GM19099 (cell line): Measurements from ENCODE around the gene ZNF518B.

Experiments used
- POLR2A ChIP-seq: IDR thresholded peaks from 3 replicates; pipeline ENCODE4 v1.6.1; 2011; ENCODE audit warnings: low read depth; ENCODE audit not compliant: insufficient read length; ENCODE audit errors: extremely low read depth

The ZNF518B gene, protein sequence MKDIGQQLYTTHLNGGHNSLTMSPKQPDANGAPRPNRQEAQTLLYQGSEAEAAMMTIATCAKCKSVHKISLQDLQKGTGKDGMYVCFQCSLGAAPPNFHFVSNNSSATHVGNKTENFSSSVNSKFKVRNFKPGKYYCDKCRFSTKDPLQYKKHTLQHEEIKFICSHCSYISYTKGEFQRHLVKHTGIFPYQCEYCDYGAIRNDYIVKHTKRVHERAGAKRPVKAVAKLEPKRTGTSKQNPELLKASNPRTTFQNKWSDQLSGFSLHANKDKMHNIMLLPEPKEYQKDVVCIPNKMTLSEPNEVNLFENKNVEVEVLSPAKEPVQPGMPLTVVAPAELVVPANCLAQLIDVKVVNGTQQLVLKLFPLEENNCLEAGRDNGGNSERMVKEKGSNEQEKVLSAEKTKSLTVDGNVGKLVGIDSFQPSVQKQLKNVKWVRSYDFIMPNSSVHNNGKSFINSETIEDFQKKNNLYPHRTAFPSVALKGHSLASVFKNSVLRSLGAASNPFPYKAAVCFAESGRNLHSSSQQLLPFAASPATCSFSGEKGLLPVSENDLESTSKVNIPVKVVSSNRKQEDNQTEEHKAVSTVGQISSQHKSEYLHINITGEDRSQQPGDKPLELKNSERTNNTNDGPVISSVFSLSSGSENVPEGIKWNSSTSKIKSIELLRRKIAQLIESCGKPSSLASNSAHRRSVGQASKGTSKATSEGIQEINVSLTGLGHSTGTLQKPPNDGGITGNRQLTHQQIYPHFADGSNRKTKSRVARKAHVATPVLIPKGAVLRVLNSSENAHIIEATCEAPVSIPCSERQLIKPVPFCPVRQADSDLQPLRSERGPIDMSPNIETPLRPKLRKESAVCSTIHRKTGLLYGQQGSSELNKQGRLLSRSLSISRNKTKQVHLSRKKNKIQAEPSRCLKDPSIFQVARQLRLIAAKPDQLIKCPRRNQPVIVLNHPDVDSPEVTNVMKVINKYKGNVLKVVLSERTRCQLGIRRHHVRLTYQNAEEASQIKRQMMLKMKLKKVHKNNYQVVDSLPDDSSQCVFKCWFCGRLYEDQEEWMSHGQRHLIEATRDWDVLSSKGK

GRCh38 chr4:10457255-10457801, at the start of gene ZNF518B:
ZNF518B (minus strand) TSS chr4:10457426; CDS start chr4:10446328, 11,098 bp downstream.
- peak; percentile 61 for TF ChIP-seq POLR2A

- no peak for TF ChIP-seq POLR2A
Observed at GRCh38 chr4:10506077-10506476, 48.9 kb upstream of the ZNF518B start.

DNA sequence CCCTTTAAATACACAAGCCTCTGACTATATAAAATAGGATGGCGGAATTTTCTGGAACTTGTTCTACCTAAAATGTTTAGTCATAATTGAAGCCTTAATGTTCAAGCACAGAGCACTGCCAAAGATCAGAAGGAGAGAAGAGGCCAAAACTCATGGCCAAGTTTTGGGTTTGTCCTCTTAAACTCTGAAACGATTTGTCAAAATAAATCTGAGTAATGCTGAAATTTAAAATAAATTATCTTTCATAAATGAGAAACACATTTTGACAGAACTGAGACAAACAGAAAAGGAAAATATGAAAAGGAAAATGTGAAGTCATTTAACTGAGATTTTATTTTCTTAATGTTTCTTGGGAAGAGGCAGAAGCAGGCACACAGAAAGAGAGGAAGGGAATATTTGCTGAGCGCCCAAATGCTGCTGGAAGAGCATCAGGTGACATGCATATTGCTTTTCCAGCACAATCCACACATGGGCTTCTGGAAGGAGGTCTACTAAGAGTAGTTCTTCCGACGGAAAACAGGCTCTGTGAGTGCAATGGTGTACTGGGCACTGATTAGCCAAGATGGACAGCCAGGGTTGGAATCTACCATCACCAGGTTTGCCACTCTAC, 47.4 kb upstream of the ZNF518B start:
- TF ChIP-seq POLR2A = no peak

- TF ChIP-seq POLR2A = no peak
Observed at GRCh38 chr4:10502717-10503116, 45.5 kb upstream of the ZNF518B start.

DNA sequence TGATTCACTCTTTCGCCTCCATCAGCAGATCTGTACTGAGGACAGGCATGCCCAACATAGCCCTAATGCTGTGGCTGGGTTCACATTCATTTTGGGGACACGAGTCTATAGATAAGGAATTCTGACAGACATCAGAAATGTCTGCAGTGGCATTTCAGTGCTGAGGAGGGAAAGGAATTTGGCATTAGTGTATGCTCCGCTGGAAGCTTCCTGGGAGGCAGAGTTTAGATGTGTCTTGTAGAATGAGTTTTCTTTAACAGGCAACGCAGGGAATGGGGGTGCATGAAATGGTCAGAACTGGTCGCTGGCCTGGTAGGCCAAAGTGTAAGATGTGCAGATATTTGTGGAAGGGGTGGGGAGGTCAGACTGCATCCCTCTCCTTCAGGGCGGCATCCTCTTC, 43.5 kb upstream of the ZNF518B start:
- no peak for TF ChIP-seq POLR2A

DNA sequence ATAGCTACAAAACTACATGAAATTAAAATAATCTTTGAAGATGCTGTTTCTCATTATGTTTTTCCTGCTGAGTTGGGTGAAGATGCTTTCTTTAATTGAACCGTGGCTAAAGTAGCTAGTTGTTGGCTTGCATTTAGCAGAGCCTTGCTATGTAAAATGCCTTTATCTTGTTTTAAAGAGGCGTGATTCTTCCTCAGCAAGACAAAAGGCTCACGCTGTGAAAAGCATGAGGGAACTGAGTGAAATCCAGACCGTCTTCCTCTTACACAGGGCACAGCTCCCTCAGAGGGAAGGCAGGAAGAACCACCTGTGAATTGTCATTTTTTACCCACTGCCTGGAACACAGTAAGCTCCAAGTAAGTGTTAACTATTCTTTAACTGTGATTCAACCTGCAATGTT, 39.0 kb upstream of the ZNF518B start:
- no peak for TF ChIP-seq POLR2A

DNA sequence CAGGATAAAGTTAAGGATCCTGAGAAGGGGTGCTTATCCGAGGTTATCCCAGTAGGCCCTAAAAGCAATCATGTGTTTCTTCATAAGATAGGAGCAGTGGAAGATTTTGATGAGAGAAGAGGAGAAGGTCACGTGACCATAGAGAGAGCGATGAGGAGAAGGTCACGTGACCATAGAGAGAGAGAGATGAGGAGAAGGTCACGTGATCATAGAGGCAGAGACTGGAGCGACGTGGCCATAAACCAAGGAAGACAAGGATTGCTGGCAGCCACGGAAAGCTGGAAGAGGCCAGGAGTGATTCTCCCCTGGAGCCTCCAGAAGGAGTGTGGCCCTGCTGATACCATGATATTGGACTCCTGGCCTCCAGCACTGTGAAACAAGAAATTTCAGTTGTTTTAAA, 38.4 kb upstream of the ZNF518B start:
- no peak for TF ChIP-seq POLR2A

DNA sequence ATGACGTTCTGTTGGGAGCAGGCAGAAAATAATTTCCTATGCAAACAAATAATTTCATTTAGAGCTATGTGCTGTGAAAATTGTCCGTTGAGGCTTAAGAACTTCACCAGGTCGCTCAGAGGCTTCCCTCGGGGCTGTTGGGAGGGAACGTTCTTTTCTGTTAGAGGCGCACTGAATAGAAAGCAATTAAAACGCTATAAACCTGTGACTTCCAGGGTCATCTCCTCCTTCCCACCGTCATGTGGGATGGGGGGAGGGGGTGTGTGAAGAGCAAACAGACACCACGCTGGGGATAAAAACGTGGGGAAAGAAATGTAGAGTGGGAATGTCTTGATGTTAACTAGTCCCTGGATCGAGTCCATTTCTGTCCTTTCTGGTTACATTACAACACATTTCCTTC, 35.2 kb upstream of the ZNF518B start:
- no peak for TF ChIP-seq POLR2A

DNA sequence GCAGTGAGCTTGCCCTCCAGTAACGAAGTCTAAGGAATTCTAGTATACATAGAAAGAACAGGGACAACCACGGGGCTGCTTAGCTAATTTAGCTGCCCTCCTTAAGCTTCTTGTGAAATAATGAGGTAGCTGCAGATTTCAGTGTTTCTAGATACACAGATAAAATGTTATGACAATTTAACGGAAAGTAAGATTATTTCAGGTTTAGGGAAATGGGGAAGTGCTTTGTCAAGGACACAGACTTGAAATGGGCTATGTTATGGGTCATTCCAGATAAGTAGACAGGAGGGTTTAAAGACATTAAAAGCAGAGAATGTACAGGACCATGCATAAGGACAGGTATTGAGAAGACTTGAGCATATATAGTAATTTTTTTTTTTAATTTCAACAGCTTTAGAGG, 34.2 kb upstream of the ZNF518B start:
- no peak for TF ChIP-seq POLR2A

DNA sequence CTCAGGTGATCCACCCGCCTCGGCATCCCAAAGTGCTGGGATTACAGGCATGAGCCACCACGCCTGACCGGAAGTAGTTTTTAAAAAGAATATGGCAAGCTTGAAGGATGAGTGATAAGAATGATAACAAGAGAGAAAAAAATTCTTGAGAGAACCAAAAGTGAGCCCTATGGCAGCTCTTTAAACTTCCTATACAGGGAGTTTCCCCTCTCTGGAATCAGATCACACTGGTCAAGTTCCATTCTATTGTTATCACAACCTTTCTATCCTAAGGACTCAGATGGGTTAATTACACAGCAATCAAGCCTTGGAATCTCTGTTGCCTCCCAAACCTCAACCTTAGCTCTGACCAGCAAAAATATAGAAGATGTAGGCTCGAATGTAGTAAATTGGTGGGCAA, 33.8 kb upstream of the ZNF518B start:
- TF ChIP-seq POLR2A = no peak

- TF ChIP-seq POLR2A = no peak
Observed at GRCh38 chr4:10482913-10483312, 25.7 kb upstream of the ZNF518B start.

DNA sequence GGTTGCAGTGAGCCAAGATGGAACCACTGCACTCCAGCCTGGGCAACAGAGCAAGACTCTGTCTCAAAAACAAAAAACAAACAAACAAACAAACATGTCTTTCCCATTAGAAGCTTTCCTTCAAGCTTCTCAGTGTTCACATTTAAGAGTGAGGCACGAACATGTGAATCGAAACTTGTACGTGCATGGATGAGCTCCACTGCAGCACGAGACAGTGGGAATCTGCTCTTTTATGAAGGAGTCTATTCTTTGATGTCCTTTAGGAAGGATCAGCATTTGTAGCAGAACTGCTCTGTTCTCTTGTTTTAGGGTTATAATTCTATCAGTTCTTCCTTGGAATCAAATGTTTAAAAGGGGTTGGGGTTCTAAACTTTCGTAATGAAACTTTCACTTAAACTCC, 23.4 kb upstream of the ZNF518B start:
- no peak for TF ChIP-seq POLR2A

DNA sequence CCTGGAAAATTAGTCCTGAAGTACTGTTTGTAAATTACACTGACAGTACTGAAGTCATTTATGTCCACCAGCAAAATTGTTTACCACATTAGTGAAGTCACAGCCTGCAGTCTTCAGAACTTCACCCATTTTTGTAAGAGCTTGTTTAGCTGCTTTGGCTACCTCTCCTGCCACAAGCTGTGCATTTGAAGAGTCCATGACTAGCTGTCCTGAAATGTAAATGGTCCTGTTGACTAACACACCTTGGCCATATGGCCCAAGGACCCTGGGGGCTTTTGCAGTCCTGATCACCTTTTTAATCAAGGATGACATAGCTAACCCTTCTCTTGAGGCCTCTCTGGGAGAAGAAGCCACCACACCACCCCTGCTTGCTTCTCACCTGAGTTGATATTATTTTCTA, 21.4 kb upstream of the ZNF518B start:
- TF ChIP-seq POLR2A = no peak

- TF ChIP-seq POLR2A = no peak
Observed at GRCh38 chr4:10470505-10470904, 13.3 kb upstream of the ZNF518B start.

DNA sequence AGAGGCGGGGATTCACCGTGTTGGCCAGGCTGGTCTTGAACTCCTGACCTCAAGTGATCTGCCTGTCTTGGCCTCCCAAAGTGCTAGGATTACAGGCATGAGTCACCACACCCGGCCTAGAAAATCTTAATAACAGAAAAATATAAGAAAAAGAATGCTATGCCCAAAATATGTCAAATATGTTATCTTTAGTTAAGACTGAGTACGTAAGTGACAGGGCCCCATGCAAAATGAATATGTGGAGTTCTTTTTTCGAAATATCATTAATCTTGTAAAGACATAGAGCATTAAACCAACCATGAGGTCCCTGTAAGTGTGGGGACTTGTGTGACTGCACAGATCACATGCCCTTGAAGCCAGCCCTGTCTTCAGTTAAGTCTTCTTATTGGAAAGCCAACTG, 8.9 kb upstream of the ZNF518B start:
- no peak for TF ChIP-seq POLR2A
